Activated CD8-positive, alpha-beta memory T cell treated with anti-CD3 and anti-CD28 coated beads, Interleukin-2, amount 50 U/mL, for 24 hours (primary cell): ENCODE data around the gene WHRN.

Source experiments
- DNase-seq: peaks from one replicate; pipeline ENCODE4 v3.0.0-alpha.2; 2020; ENCODE audit errors: extremely low read depth

Gene WHRN

DNA sequence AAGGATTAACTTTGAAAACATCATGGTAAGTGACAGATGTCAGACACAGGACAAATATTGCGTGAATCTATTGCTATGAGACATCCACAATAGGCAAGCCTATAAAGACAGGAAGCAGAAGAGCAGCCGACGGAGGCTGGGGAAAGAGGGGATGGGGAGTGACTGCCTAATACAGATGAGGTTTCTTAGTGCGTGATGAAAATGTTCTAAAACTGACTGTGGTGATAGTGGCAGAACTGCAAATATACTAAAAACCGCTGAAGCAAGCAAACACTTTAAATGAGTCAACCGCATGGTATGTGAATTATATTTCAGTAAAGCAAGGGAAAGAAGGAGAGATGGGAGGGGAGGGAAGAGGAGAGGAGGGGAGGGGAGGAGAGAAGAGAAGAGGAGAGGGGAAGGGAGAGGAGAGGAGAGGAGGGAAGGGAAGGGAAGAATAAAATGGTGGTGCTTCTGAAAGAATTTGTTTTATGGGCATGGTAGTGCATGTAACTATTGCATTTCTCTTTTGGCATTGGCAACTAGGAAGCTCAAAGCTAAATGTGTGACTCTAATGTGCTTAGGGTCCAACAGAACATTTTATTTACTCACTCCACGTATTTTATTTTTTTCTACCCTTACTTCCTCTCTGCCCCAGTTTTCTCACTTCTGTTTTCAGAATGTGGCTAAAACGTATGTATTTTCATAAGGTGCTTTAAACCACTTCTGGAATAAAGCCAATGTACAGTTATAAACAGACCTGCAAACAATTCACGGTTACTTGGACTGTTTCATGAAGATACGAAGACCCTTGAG is 138.7 kb downstream of the WHRN start:
- DNase-seq, result no peak

DNA sequence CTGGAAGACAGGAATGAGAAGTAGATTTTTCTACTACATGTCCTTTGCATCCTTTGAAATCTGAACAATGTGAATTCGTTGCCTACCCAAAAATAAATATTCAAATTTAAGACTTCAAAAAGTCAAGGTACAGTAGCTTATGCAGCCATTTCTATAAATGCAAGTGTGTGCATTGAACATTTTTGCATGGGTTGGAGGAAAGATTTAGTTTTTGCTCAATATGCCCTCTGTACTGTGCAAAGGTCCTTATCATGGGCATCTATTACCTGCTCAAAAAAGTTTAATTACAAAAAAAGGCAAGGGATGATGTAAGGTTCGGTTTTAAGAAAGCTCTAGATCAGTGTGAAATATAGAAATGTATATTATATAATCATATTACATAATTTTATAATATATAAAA is 140.1 kb downstream of the WHRN start:
- no peak for DNase-seq

DNA sequence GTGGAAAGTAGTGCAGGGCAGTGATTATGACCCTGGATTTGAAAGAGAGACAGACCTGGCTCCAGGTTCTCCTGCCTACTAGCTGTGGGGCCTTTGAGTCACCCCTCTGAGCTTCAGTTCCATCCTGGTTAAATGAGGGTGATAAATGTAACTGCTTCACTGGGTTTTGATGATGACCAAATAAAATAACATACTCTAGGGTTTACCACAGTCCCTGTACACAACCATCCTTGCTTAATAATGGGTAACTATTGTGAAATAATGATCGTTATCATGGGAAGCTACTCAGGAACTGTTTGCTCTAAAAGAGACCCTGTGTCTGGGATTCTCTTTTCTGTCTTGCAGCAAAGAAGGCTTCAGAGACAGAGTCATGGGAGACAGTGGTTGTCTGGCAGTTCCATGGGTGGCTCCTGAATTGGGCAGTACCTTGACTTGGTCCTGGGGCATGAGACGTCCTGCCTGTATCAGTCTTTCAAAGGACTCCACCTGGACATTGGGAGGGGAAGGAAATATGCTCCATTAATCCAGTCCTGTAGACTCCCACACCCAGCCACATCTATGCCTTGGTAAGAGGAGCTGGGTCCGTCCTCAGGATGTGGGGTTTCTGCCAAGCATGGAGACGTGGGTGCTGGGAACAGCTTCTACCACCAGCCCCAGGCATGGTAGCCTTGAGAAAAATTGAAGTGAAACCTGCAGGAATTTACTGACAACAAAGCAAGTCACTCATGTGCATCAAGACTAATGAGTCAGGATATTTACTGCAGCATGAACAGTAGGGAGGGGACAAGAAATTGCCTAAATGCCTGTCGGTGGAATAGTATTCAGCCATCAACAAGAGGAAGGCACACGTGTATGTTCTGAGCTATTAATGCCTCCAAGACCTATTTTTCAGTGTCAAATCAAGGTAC is 140.9 kb downstream of the WHRN start:
- no peak for DNase-seq

DNA sequence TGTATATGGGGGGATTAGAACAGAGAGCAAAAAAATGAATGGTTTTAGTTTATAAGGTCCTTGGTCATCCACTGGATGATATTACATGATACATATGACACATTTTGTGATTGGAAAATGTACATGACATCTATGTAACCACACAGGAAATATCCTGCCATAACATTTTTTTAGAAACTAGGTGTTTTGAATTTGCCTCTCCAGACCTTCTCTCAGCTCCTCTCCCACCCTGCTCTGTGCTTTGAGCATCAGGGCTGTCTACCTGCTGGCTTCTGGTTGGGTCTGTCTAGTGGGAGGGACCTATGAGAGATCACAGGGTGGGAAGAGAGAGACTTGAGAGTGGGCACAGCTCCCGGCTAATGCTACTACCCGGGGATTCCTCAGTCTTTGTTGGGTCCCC is 141.8 kb downstream of the WHRN start:
- DNase-seq, result no peak

DNA sequence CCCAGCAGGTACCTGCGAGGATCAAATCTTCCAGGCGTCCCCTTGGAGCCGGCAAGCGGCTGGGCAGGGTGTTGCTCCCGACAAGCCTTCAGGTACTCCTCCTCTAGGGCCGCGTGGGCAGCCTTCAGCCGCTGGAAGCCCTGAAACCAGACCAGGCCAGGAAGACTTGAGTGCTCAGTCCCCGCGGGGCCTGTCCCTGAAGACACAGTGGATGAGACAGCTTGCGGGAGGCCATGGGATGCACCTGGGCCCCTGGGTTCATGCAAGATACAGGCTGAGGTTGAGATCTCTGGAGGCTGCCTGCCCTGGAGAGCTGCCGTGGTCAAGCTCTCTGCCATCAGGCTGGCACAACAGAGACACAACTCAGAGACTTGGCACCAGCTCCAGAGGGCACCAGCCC is 142.9 kb downstream of the WHRN start:
- no peak for DNase-seq

DNA sequence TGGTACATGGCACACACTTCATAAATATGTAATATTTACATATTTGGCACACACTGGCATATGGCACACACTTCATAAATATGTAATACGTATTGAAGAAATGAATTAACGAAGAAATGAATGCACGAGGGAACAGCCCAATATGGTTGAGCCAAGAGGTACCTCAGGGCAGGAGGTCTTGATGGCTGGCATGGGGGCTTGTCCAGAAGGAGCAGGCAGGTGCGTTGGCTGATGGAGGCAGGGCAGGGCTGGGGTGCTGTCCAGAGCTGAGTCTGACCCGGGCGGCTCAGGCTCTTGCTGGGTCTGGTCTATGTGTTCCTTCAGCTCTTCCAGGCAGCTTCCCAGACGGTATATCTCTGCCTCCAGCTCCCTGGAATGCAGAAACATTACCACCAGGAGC is 143.7 kb downstream of the WHRN start:
- no peak for DNase-seq

DNA sequence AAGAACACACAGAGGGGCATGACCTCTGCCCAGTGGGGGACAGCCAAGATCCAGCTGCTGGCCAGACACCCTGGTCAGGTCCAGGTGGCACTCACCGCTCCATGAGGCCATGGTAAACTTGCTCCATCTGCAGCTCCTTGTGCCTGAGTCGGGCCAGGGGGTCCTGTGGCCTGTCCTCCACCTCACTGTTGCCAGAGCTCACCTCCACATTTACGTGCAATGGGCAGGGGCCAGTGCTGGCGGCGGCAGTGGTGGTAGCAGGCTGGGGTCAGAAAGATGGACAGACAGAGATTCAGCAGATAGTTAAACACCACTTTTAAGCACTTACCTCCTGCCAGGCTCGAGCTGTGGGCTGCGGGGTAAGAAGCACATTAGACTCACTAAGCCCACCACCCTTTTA is 145.5 kb downstream of the WHRN start:
- DNase-seq, result no peak

DNA sequence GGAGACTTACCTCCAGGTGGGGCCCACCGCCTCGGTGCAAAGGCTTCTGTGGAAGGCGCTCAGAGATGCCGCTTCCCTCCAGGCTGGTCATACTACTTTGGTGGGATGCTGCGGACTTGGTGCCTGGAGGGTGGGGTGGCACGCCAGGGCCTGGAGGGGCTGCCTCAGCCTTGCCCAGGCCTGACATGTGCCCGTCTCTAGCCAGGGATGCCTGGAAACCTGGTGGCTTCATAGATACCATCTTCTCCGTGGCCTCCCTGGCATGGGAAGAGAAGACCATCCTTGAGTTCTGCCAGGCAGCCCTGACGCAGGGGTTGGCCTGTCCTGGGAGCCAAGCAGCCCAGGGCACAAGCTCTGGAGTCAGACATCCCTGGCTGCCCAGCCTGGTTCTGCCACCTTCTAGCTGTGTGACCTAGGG is 147.4 kb downstream of the WHRN start:
- no peak for DNase-seq

DNA sequence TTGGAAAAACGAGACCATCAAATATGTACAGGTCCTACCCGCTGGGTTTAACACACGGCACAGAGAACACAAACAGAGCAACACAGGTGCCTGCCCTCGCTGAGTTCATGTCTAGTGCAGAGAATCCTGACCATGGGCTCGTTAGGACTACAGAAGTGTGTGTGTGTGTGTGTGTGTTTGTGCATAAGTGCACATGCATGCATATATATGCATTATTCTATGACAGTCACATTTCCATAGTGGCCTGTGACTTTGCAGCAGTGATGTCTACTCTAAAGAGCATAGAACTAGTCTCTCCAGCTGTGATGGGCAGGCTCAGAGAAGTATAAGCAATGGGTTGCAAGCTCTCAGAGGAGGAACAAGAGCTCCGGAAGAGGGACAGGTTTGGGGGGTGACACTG is 147.9 kb downstream of the WHRN start:
- DNase-seq, result no peak

DNA sequence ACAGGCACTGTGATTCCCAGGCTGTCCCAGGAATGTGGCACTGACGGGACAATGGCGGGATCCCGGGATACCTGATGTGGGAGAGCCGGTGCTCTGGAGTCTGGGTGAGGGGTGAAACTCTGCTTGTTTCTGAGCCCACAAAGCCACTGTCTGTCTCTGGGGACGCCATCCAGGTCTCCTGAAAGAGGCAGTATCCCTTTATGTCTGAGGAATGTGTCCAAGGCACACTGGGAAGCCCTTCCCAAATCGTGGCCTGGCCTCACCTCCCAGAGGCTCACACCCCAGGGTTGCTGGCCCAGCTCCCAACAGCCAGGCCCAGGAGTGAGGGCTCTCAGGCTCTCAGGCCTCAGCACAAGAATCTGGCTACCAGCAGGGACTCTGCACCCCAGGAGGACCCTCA is 148.5 kb downstream of the WHRN start:
- no peak for DNase-seq

DNA sequence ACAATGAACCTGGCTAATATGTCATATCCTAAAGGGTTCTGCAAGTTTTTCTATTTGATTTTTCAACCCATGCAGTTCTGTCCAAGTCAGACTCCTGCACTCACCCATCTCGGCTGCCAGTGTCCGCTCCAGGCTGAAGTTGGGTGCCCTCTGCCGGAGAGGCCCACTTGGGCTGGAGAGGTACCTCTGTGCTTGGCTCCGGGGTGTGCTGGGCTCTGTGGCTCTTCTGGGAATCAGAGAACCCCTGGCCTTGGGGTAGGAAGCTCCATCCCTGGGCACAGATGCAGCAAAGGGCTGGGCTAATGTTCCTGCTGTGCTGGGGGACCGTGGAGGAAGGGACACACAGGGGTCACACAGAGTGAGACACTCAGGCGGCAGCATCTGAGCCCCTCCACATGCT is 149.5 kb downstream of the WHRN start:
- no peak for DNase-seq
